Retinal pigment epithelial cell (primary cell): ENCODE results near the gene C2orf68.

Source experiments
- DNase-seq: peaks from one replicate; pipeline ENCODE4 v3.0.0-alpha.2; 2010; ENCODE audit warnings: low read depth
- H3K4me3 ChIP-seq: 2 replicates; pipeline ENCODE4 v1.5.1; 2011; ENCODE audit warnings: mild to moderate bottlenecking, low read length, control low read depth, moderate library complexity
- TF ChIP-seq, protein P1 (sequence below): conservative IDR thresholded peaks from 2 replicates; pipeline ENCODE4 v1.5.1; 2011; ENCODE audit warnings: low read depth, low read length, control low read depth, inconsistent platforms

C2orf68 gene

DNA sequence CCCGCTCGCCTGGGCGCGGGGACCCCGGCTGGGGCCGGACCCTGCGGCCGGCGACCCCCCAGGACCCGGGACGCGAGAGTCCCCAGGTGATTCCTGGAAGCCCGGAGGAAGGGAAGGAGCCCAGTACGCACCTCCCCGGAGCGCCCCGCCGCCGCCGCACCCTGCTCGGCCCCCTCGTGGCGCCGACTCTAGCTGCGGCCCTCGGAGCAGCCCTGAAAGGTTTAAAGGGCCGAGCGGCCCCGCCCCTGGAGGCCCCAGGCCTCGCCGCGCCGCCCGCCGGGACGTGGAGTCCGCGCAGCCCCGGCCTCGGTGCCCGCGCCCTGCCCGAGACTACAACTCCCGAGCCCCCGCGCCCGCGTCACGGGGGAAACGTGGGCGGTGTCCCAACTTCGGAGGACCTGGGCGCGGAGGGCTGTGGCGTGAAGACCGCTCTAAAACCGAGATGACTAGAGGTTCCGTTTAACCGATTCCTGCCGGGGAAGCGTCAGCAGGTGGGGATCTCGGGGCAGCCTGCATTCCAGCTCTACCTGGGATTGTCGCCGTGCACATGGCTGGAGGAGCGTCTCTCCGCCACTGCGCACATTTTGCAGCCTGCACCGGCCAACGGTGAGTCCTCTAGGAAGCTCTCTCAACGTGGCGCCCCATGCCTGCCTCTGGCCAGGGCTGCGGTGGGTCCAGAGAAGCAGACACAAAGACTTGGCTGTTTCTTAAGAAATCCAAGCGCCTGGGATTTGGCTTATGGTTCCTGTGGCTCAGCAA is 9.2 kb downstream of the C2orf68 start, which contains the start of gene TMEM150A:
TSS of gene TMEM150A (minus strand) at position 223 of the 759 bp plus-strand sequence. CDS start 750 bp downstream, outside the sequence.
- TF ChIP-seq, protein P1, sequence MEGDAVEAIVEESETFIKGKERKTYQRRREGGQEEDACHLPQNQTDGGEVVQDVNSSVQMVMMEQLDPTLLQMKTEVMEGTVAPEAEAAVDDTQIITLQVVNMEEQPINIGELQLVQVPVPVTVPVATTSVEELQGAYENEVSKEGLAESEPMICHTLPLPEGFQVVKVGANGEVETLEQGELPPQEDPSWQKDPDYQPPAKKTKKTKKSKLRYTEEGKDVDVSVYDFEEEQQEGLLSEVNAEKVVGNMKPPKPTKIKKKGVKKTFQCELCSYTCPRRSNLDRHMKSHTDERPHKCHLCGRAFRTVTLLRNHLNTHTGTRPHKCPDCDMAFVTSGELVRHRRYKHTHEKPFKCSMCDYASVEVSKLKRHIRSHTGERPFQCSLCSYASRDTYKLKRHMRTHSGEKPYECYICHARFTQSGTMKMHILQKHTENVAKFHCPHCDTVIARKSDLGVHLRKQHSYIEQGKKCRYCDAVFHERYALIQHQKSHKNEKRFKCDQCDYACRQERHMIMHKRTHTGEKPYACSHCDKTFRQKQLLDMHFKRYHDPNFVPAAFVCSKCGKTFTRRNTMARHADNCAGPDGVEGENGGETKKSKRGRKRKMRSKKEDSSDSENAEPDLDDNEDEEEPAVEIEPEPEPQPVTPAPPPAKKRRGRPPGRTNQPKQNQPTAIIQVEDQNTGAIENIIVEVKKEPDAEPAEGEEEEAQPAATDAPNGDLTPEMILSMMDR: no peak
- no peak for DNase-seq

GRCh38 chr2:85601771-85602475 is 9.9 kb downstream of the C2orf68 start:
- DNase-seq: no peak
- peak overlapping the region; percentile 90 for H3K4me3 ChIP-seq
- TF ChIP-seq, protein P1: no peak

More for the DNA sequence above, 9.2 kb downstream of the C2orf68 start, which contains the start of gene TMEM150A:
- H3K4me3 ChIP-seq: peak within 1 kb of the TSS; percentile 90

GRCh38 chr2:85600951-85601770 is 10.7 kb downstream of the C2orf68 start:
- no peak for DNase-seq
- TF ChIP-seq, protein P1: no peak
- peak overlapping the region; percentile 90 for H3K4me3 ChIP-seq

GRCh38 chr2:85600235-85600575 is 11.7 kb downstream of the C2orf68 start:
- H3K4me3 ChIP-seq: no peak overlapping the region
- no peak for DNase-seq

GRCh38 chr2:85599468-85600234 is 12.2 kb downstream of the C2orf68 start:
- no peak overlapping the region for H3K4me3 ChIP-seq
- no peak for DNase-seq
- TF ChIP-seq, protein P1: no peak

More at GRCh38 chr2:85600235-85600575, 11.7 kb downstream of the C2orf68 start:
- TF ChIP-seq, protein P1: no peak

- TF ChIP-seq, protein P1: no peak
- no peak for DNase-seq
Measured at GRCh38 chr2:85598594-85599340, 13.1 kb downstream of the C2orf68 start.

More at GRCh38 chr2:85598594-85599340, 13.1 kb downstream of the C2orf68 start:
- no peak overlapping the region for H3K4me3 ChIP-seq
